ENCODE results near the gene ARHGEF12. TPM values are rescaled to one million over a fixed set of nuclear protein-coding genes. Genes with fewer than 3 reads are reported as not detected.
A peak's percentile ranks its signal among the peaks of the same experiment; 100 is the strongest.

The ARHGEF12 gene
- total RNA-seq, 1 donor from 2014 or later, result 17.7 TPM

GRCh38 chr11:120304526-120304925 is 31.7 kb upstream of the ARHGEF12 start:
- DNase-seq (ENCODE audit: low spot score), result no peak
- H3K4me1 Mint-ChIP-seq (ENCODE audit: low read depth), result no peaks in the 10 kb centered on the region
- H3K27me3 Mint-ChIP-seq (ENCODE audit: low read depth), result peaks cover 20% of the 10 kb centered on the region
- no peaks in the 10 kb centered on the region for H3K36me3 Mint-ChIP-seq (ENCODE audit: low read depth)
- H3K4me3 Mint-ChIP-seq (ENCODE audit: low read depth), result no peak overlapping the region
- intact Hi-C loops (cut with micrococcal nuclease), result no loop called here
- no peak overlapping the region for H3K27ac Mint-ChIP-seq
- H3K9me3 Mint-ChIP-seq, result no peaks in the 10 kb centered on the region

DNA sequence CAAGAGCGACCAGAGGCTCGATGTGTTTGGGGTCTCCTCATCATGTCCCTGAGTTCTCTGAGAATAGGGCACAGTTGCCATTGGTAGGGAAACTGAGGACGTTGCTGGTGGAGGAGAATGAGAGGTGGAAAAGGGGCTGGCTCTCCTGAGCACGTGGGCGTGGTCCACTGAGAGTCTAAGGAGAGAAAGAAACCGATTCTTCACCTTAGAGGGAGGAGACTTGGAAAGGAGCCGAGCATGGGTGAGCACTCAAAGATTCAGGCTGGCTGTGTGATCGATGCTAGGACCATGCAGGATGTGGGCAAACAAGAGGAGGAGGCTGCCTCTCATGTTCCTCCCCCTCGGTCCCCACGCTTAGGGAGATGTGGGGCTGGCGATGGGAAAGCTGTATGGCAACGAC is 30.9 kb upstream of the ARHGEF12 start:
- H3K4me1 Mint-ChIP-seq (ENCODE audit: low read depth), result no peaks in the 10 kb centered on the region
- no peaks in the 10 kb centered on the region for H3K36me3 Mint-ChIP-seq (ENCODE audit: low read depth)
- H3K9me3 Mint-ChIP-seq, result no peaks in the 10 kb centered on the region
- intact Hi-C loops (cut with micrococcal nuclease), result no loop called here
- H3K4me3 Mint-ChIP-seq (ENCODE audit: low read depth), result no peak overlapping the region
- DNase-seq (ENCODE audit: low spot score), result no peak
- H3K27me3 Mint-ChIP-seq (ENCODE audit: low read depth), result peaks cover 16% of the 10 kb centered on the region
- H3K27ac Mint-ChIP-seq, result no peak overlapping the region

DNA sequence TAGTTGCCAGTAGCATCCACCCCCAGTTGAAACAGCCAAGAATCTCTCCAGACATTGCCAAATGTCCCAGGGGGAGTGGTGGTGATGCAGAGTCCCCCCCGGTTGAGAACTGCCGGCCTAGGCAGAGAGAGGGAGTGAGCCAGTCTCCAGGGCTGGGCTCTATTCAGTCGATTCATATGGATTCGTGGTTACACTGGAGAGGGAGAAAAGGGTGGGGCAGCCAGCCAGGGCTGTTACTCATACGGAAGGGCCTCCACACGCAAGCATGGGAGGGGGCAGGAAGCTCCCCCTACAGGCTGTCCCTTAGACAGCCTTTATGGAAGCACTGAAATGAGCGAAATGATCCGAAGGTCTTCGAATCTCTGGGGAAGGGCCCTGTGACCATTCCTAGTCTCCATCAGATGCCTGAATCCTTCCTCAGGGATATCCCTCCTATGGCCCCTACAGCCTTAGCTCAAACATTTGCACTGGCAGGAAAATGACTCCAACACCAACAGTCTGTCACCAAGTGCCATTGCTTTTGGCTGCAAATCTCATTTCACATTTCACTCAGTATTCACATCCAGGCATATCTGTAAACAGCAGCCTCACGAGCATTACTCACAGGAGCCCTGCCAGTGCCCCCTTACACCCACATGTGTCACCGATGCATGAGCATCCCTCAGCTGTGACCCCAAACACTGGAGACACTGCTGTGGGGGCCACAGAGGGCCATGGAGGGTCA is 29.5 kb upstream of the ARHGEF12 start:
- Mint-ChIP-seq H3K9me3 (no peaks in the 10 kb centered on the region), H3K4me3 (ENCODE audit: low read depth) (no peak overlapping the region), H3K36me3 (ENCODE audit: low read depth) (no peaks in the 10 kb centered on the region), H3K27me3 (ENCODE audit: low read depth) (peaks cover 13% of the 10 kb centered on the region), H3K4me1 (ENCODE audit: low read depth) (no peaks in the 10 kb centered on the region), H3K27ac (no peak overlapping the region)
- DNase-seq (ENCODE audit: low spot score), result no peak
- intact Hi-C loops (cut with micrococcal nuclease), result no loop called here

- H3K4me3 Mint-ChIP-seq (ENCODE audit: low read depth), result no peak overlapping the region
- H3K36me3 Mint-ChIP-seq (ENCODE audit: low read depth), result no peaks in the 10 kb centered on the region
- H3K27ac Mint-ChIP-seq, result no peak overlapping the region
- DNase-seq (ENCODE audit: low spot score), result no peak
- intact Hi-C loops (cut with micrococcal nuclease), result no loop called here
- no peaks in the 10 kb centered on the region for H3K4me1 Mint-ChIP-seq (ENCODE audit: low read depth)
- H3K9me3 Mint-ChIP-seq, result no peaks in the 10 kb centered on the region
- H3K27me3 Mint-ChIP-seq (ENCODE audit: low read depth), result peaks cover 9% of the 10 kb centered on the region
These were observed 28.7 kb upstream of the ARHGEF12 start for GRCh38 chr11:120307476-120307875.

GRCh38 chr11:120308081-120308480 is 28.1 kb upstream of the ARHGEF12 start:
- DNase-seq (ENCODE audit: low spot score), result no peak
- no peaks in the 10 kb centered on the region for H3K4me1 Mint-ChIP-seq (ENCODE audit: low read depth)

DNA sequence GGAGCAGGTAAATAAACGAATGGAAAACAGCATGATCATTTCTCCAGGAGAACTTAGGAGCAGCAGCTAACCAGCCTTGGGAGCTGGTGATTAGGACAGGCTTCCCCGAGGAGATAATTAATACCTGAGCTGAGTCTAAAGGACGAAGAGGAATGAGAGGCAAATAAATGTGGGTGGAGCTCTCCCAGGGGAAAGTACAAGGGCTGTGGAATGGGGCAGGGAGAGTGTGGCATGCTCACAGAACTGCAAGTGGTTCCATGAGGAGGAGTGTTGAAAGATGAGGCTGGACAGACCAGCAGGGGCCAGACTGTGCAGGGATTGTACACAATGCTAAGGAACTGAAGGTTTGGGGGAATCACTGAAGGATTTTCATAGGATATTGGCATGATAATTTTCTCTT is 25.3 kb upstream of the ARHGEF12 start:
- DNase-seq (ENCODE audit: low spot score), result no peak
- Mint-ChIP-seq H3K27me3 (ENCODE audit: low read depth) (peaks cover 9% of the 10 kb centered on the region), H3K4me1 (ENCODE audit: low read depth) (no peaks in the 10 kb centered on the region), H3K9me3 (no peaks in the 10 kb centered on the region), H3K4me3 (ENCODE audit: low read depth) (no peak overlapping the region), H3K27ac (no peak overlapping the region), H3K36me3 (ENCODE audit: low read depth) (no peaks in the 10 kb centered on the region)
- intact Hi-C loops (cut with micrococcal nuclease), result no loop called here

More at GRCh38 chr11:120308081-120308480, 28.1 kb upstream of the ARHGEF12 start:
- Mint-ChIP-seq H3K4me3 (ENCODE audit: low read depth) (no peak overlapping the region), H3K27ac (no peak overlapping the region), H3K9me3 (no peaks in the 10 kb centered on the region), H3K27me3 (ENCODE audit: low read depth) (peaks cover 8% of the 10 kb centered on the region), H3K36me3 (ENCODE audit: low read depth) (no peaks in the 10 kb centered on the region)
- intact Hi-C loops (cut with micrococcal nuclease), result no loop called here

DNA sequence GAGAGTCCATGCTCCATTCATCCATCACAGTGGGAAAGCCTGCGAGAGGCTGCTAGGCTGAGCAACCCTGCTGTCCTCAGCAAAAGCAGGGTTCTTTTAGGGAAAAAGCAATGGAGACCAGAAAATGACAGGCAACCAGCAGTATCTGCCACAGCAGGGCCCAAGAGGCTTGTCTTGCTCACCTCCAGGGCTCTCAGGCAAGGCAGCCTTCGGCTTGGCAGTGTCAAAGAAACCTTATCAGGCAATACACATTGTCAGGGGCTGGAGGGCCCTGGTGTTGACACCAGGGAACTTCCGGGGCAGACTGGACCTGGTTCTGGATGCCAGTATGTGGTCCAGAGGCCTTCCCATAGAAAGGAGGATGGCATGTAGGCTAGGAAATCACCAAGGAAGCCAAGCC is 21.4 kb upstream of the ARHGEF12 start:
- intact Hi-C loops (cut with micrococcal nuclease), result no loop called here
- Mint-ChIP-seq H3K27me3 (ENCODE audit: low read depth) (peaks cover 24% of the 10 kb centered on the region), H3K9me3 (no peaks in the 10 kb centered on the region), H3K27ac (no peak overlapping the region), H3K4me1 (ENCODE audit: low read depth) (no peaks in the 10 kb centered on the region), H3K36me3 (ENCODE audit: low read depth) (no peaks in the 10 kb centered on the region), H3K4me3 (ENCODE audit: low read depth) (no peak overlapping the region)
- DNase-seq (ENCODE audit: low spot score), result no peak

DNA sequence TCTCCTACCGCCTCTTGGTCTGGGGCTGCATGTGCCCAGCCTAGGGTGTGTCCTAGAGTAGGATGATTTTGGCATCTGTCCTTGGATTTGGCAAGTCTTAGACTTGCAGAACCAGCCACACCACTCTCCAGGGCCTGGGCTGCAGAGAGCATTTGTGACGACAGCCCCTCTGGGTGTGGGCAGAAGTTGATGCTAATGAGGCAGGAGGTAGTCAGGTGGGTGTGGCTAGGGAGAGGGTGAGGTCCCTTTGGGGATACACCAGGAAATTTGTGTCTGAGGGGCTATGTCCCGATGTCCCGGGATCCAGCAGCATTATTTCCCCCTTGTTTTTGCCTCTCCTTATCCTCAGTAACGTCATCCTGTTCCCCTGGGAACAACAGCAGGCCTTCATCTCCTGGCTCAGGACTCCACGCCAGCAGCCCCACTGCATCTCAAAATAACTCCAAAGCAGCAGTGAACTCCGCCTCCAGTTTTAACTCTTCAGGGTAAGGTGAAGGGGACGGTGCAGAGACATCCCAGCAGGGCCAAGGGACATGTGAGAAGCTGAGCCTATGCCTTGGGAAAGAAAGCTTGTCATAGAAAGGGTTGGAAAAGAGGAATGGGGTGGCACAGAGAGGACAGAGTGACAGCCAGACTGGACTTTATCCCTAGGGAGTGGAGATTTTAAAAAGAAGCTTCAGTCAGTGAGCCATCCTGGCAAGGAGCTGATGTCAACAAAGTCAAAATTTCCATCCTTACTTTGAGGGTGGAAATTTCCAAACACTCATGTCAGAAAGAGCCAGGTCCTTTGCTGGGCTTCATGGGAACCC is 19.1 kb upstream of the ARHGEF12 start:
- Mint-ChIP-seq H3K4me1 (ENCODE audit: low read depth) (no peaks in the 10 kb centered on the region), H3K4me3 (ENCODE audit: low read depth) (no peak overlapping the region), H3K36me3 (ENCODE audit: low read depth) (no peaks in the 10 kb centered on the region), H3K9me3 (no peaks in the 10 kb centered on the region), H3K27me3 (ENCODE audit: low read depth) (peaks cover 31% of the 10 kb centered on the region), H3K27ac (no peak overlapping the region)
- intact Hi-C loops (cut with micrococcal nuclease), result no loop called here
- DNase-seq (ENCODE audit: low spot score), result no peak

DNA sequence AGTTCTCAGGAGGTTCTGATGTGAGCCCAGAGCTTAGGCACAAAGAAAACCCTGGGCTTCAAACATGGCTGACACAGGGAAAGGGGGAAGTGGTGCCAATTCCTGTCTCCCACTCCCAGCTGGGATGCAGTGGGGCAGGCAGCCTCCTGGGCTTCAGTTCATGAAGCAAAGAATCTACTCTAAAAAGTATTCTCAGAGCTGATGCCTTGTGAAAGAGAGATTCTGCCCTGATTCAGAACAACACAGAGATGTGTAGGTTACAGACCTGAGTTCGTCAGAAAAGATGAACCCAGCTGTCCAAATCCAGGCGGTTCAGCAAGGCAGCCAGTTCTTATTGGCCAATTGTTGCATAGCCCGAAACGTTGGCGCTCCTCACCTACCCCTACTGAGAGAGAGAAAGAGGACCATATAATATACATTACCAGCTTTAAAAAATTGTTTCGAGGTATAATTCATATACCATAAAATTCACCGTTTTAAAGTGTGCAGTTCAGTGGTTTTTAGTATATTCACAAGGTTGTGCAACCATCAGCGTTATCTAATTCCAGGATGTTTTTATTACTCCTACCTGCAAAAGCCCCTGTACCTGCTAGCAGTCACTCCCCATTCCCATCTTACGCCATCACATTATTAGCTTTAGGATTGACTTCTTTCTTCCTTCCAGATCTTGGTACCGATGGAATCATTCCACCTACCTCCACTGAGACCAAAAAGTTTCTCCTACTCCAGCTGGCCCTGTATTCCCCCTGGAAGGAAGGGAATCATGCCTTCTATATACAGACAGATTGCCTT is 18.3 kb upstream of the ARHGEF12 start:
- intact Hi-C loops (cut with micrococcal nuclease), result no loop called here
- DNase-seq (ENCODE audit: low spot score), result no peak
- Mint-ChIP-seq H3K4me3 (ENCODE audit: low read depth) (no peak overlapping the region), H3K27me3 (ENCODE audit: low read depth) (peaks cover 34% of the 10 kb centered on the region), H3K27ac (no peak overlapping the region), H3K9me3 (no peaks in the 10 kb centered on the region), H3K4me1 (ENCODE audit: low read depth) (no peaks in the 10 kb centered on the region), H3K36me3 (ENCODE audit: low read depth) (no peaks in the 10 kb centered on the region)

DNA sequence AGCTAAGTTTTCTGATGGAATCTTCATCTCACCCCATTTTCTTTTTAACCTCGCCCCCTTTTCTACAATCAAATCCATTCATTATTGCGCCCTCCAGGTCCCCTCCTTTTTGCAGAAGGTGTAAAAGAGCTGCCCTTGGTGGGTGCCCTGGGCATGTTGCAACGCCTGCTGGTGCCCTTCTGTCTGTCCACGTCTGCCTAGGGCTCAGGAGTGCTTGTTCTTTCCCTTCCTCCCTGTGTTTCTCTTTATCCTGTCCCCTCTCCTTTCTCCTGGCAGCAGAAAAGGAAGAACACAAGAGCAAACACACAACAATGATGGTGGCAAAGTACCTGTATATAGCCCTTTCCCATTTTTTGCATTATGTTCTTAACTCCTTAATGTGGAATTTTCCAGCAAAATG is 17.3 kb upstream of the ARHGEF12 start:
- H3K36me3 Mint-ChIP-seq (ENCODE audit: low read depth), result no peaks in the 10 kb centered on the region
- H3K9me3 Mint-ChIP-seq, result no peaks in the 10 kb centered on the region
- no peak overlapping the region for H3K4me3 Mint-ChIP-seq (ENCODE audit: low read depth)
- no peaks in the 10 kb centered on the region for H3K4me1 Mint-ChIP-seq (ENCODE audit: low read depth)
- H3K27ac Mint-ChIP-seq, result no peak overlapping the region
- H3K27me3 Mint-ChIP-seq (ENCODE audit: low read depth), result peaks cover 41% of the 10 kb centered on the region
- no peak for DNase-seq (ENCODE audit: low spot score)
- intact Hi-C loops (cut with micrococcal nuclease), result no loop called here

DNA sequence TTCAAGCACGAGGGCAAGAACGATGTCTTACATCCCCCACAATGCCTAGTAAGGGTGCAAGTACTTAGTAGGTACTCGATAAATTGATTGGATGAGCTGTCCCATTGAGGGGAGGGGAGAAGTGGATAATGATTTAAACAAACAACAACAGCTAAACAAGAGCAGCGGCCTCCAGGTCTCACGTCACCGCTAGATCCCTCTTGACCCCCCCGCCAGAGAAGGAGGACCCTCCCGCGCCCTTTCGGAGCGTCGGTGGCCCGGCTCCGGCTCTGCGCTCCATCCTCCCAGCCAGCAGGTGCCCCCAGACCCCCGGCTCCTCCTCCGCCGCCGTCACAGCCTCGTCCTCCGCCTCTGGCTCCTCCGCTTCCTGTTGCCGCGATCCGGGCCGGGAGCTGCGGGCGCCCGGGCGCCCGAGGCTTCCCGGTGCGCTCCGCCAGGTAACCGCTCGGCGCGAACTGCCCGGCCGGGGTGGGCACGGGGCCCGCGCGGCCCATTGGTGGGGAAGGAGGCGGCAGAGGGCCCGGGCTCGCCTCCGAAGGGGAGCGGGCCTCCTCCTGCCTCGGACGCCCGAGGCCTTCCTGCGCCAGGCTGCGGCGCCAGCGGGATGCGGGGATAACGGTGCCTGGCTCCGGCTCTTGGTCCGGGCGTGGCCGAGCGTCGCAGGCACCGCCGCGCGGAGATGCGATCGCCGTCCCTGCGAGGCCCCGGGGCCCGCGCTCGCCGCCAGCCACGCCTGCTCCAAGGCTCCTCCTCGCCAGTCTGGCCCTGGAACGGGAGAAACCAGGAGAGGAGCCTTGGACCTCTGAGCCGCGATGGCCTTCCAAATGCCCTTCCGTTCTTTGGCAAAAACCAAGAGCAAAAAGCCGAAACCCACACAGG is 11.0 kb upstream of the ARHGEF12 start, which contains the start of gene TLCD5:
TLCD5 (plus strand) TSS at position 368 of the 879 bp plus-strand sequence. CDS start 2,143 bp downstream, outside the sequence.
- DNase-seq (ENCODE audit: low spot score), result no peak
- Mint-ChIP-seq H3K9me3 (no peaks in the 10 kb centered on the region), H3K4me1 (ENCODE audit: low read depth) (peaks cover 17% of the 10 kb centered on the region), H3K27ac (no peak within 1 kb of the TSS), H3K27me3 (ENCODE audit: low read depth) (peaks cover 57% of the 10 kb centered on the region), H3K4me3 (ENCODE audit: low read depth) (peak within 1 kb of the TSS; percentile 69), H3K36me3 (ENCODE audit: low read depth) (no peaks in the 10 kb centered on the region)
- intact Hi-C loops (cut with micrococcal nuclease), result no loop called here

- Mint-ChIP-seq H3K27me3 (ENCODE audit: low read depth) (peaks cover 55% of the 10 kb centered on the region), H3K9me3 (no peaks in the 10 kb centered on the region), H3K36me3 (ENCODE audit: low read depth) (no peaks in the 10 kb centered on the region), H3K27ac (no peak overlapping the region), H3K4me1 (ENCODE audit: low read depth) (peaks cover 17% of the 10 kb centered on the region), H3K4me3 (ENCODE audit: low read depth) (peak overlapping the region; percentile 51)
- no peak for DNase-seq (ENCODE audit: low spot score)
- intact Hi-C loops (cut with micrococcal nuclease), result no loop called here
These were observed 10.0 kb upstream of the ARHGEF12 start for GRCh38 chr11:120326228-120326627.
